Heart left ventricle (tissue), 13 donors: ENCODE results near the gene HS6ST3.

Experiments used
- POLR2A ChIP-seq, 2 donors: fragments of 450-650 bp; IDR thresholded peaks; one replicate each; pipeline ENCODE4 v1.6.1; 2017; ENCODE audit warnings: antibody characterized with exemption in 2 of 2, mild to moderate bottlenecking in 2 of 2, moderate library complexity in 2 of 2
- TF ChIP-seq, protein P1 (sequence below), 12 donors: fragments of 200-600 bp; sonication (generic) in 4 of 12; IDR thresholded peaks; one replicate each; pipeline versions ENCODE4 v1.5.0 to v1.8.0; 2018 to 2022; ENCODE audit warnings: antibody characterized with exemption in 12 of 12, mild to moderate bottlenecking in 5 of 12
- donor health status: ischemic (EF 13 %, LVEDD 7.1; RV severe dilation, severe dysfunction).
- donor health status: DM: no; HTN: yes; CAD: no.
- donor health status: DM: no; HTN: no; CAD: no.
- donor health status: ischemic (EF 25% LVEDD 6.9; RV normal size, moderate dysfunction).
- donor health status: ischemic (EF 25% LVEDD 5.7; RV mildly dilated, moderate dysfunction).
- donor health status: ischemic (EF 35%, LVEDD 5.7; RV mildly dilated, moderate dysfunction).
- donor health status: nonischemic (EF 11% LVEDD 7.7; RV severe dilation, severe dysfunction).
- donor health status: DM: yes; HTN: yes; CAD: no.
- donor health status: PGD.
- donor health status: ischemic (EF 29% LVEDD 5.4; RV normal size, mild dysfunction).
- donor health status: nonischemic (EF 23%, LVEDD 6.1; RV moderate dilation, normal function).

DNA sequence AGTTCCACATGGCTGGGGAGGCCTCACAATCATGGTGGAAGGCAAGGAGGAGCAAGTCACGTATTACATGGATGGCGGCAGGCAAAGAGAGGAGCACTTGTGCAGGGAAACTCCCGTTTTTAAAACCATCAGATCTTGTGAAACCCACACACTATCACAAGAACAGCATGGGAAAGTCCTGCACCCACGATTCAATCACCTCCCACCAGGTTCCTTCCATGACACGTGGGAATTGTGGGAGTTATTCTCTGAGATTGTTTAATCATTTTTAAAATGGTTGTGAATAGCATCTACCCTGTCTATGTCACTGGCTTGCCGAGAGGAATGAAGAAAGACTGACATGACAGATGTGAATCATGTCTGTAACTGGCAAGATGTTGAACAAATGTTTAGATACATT lies 301.7 kb downstream of the HS6ST3 start:
- TF ChIP-seq, protein P1, sequence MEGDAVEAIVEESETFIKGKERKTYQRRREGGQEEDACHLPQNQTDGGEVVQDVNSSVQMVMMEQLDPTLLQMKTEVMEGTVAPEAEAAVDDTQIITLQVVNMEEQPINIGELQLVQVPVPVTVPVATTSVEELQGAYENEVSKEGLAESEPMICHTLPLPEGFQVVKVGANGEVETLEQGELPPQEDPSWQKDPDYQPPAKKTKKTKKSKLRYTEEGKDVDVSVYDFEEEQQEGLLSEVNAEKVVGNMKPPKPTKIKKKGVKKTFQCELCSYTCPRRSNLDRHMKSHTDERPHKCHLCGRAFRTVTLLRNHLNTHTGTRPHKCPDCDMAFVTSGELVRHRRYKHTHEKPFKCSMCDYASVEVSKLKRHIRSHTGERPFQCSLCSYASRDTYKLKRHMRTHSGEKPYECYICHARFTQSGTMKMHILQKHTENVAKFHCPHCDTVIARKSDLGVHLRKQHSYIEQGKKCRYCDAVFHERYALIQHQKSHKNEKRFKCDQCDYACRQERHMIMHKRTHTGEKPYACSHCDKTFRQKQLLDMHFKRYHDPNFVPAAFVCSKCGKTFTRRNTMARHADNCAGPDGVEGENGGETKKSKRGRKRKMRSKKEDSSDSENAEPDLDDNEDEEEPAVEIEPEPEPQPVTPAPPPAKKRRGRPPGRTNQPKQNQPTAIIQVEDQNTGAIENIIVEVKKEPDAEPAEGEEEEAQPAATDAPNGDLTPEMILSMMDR (IDR thresholded peaks at IDR 0.05), result no peak
- no peak for TF ChIP-seq POLR2A (IDR thresholded peaks at IDR 0.05)
